H54 (cell line): ENCODE data around the gene SRF.

ENCODE experiments used
- DNase-seq: peaks from one replicate; pipeline ENCODE4 v3.0.0; 2011; ENCODE audit warnings: low spot score, mixed read lengths; ENCODE audit not compliant: insufficient read length
- FAIRE-seq: peaks from 3 replicates; lab custom pipeline; 2011; peaks lifted over from hg19 to GRCh38; lab: Jason Lieb, UNC
- POLR2A ChIP-seq: IDR thresholded peaks from 2 replicates; pipeline ENCODE4 v1.6.1; 2011; ENCODE audit warnings: low read depth, mild to moderate bottlenecking, low read length

The SRF gene

DNA sequence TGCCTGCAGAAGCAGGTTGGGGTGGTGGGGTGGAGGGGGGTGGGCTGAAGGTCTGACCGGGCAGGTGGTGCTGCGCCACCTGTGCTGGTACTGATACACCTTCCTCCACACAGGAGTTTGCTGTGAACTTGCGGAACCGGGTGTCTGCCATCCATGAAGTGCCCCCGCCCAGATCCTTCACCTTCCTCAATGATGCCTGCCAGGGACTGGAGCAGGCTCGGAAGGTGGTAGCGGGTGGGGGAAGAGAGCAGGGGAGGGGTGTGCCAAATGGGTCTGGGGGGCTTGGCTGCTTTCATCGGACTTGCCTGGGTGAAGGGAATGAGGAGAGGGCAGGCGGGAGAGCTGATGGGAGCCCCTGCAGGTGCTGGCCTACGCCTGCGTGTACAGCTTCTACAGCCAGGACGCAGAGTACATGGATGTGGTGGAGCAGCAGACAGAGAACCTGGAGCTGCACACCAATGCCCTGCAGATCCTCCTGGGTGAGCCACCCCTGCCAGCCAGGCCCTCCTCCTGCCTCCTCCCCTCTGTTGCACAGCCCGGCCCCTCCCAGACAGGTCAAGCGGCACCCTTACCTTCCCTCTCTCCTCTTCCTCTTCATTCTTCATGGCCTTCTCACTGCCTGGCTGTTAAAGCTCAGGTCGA is 51.5 kb downstream of the SRF start:
- DNase-seq, result no peak
- TF ChIP-seq POLR2A, result no peak
- no peak for FAIRE-seq

DNA sequence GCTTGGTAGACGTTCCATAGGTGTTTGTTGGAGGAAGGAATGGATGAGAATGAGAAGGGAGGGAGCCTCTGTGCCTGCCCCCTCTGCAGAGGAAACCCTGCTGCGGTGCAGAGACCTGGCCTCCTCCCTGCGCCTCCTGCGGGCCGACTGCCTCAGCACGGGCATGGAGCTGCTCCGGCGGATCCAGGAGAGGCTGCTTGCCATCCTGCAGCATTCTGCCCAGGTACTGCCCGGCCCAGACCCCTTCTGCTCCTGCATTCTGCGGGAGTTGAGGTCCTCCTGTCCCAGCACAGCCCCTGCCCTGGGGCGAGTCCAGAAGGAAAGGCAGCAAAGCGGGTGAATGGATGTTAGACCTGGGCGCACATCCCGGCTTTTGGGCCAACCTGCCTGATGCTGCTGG is 52.1 kb downstream of the SRF start:
- FAIRE-seq (no peak), DNase-seq (no peak)
- no peak for TF ChIP-seq POLR2A

- TF ChIP-seq POLR2A, result no peak
- DNase-seq (no peak), FAIRE-seq (no peak)
Observed at GRCh38 chr6:43226192-43226851, 55.3 kb downstream of the SRF start.

GRCh38 chr6:43228951-43229802 is 58.1 kb downstream of the SRF start, which contains the start of gene DNPH1:
Gene DNPH1, minus strand, starts transcription at chr6:43229481. Its CDS starts 25 bp downstream, at chr6:43229456.
- FAIRE-seq, result no peak

DNA sequence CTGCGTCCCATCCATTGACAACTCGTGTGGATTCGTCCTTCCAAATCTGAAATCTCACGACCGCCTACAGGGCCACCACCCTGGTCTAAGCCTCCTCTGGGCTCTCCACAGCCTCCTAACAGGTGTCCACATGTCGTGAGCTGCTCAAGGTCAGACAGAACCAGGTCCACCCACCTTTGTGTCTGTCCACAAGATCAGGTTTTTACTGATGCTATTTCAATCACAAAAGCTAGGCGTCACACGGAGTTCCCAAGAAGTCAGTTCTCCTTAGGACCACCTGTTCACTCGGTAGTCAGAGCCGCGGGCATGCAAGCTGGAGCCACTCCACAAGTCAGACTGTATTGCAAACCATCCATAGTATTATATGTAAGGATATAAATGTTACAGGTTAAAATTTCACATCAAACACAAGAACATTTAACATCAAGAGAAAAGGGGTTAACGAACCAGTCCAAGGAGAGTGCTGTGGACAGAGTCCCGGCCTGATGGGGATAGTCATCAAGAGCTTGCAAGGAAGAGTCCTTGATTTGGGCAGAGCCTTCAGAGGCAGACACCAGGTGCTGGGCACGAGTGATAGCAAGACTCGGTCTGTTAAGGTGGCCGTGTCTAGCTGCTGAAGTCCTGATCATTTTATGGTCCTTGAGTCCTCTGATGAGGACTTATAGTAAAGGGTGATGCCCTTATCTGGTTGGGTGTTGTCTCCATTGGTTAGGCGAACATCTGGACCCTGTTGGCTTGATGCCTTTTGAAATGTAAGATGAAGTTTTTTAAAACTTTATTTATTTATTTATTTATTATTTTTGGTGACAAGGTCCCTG is 58.9 kb downstream of the SRF start:
- TF ChIP-seq POLR2A, result no peak
- no peak for DNase-seq
- FAIRE-seq, result no peak

More at GRCh38 chr6:43228951-43229802, 58.1 kb downstream of the SRF start, which contains the start of gene DNPH1:
- TF ChIP-seq POLR2A, result peak; percentile 42; the same call in 1 of the 2 replicates
- DNase-seq, result peak; percentile 73

DNA sequence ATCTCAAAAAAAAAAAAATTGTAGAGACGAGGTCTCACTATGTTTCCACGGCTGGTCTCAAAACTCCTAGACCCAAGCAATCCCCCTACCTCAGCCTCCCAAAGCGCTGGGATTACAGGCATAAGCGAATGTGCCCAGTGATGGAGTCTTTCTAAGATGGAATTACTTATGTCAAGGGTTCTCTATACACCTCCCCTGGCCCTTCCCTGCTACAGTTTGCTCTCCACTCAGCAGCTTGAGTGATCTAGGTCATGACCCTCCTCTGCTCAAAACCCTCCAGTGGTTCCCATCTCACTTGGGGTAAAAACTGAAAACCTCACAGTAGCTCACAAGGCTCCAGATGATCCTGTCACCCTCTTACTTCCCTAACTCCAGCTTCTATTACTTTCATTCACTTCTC is 60.0 kb downstream of the SRF start:
- DNase-seq (no peak), FAIRE-seq (no peak)
- TF ChIP-seq POLR2A, result no peak
